Posterior vena cava (tissue), 2 donors: ENCODE data around the gene TYROBP. TPM values are rescaled to one million over a fixed set of nuclear protein-coding genes. Genes with fewer than 3 reads are reported as not detected.
"Not testable (repeated sequence)": the region's sequence is repeated elsewhere in the genome, so short reads cannot be mapped to it uniquely, and the experiment has no call there.

ENCODE experiments used
- DNase-seq: peaks from one replicate; pipeline ENCODE4 v3.0.0-alpha.2; 2020; ENCODE audit warnings: low spot score
- intact Hi-C, 2 donors: fragments of 100-400 bp; cut with DNase I; formaldehyde crosslinking; loops; one replicate each; pipeline versions ENCODE4 v1.14.1 to v1.14.2; 2022 to 2023
- total RNA-seq, 2 donors: library from RNA; stranded (reverse); fragmentation: NEBNext Ultra II Directional; extraction: Animal tissue kit (Norgen Biotek cat#: 25700); gene quantifications; one replicate each; pipeline ENCODE4 v1.2.1, GENCODE V29; 2021
- donor health status: DM: yes; HTN: yes; CAD: no.
- donor health status: DM: yes; HTN: yes; CAD: no.

TYROBP gene
- total RNA-seq, 2 donors from 2014 or later = 58.8 to 96.5 TPM

GRCh38 chr19:35904311-35905068, 3.6 kb downstream of the TYROBP start:
- DNase-seq = no peak
- intact Hi-C loops = no loop called here

- DNase-seq = peak; percentile 95
- intact Hi-C loops = no loop called here
Observed at GRCh38 chr19:35903550-35904179, 4.4 kb downstream of the TYROBP start.

DNA sequence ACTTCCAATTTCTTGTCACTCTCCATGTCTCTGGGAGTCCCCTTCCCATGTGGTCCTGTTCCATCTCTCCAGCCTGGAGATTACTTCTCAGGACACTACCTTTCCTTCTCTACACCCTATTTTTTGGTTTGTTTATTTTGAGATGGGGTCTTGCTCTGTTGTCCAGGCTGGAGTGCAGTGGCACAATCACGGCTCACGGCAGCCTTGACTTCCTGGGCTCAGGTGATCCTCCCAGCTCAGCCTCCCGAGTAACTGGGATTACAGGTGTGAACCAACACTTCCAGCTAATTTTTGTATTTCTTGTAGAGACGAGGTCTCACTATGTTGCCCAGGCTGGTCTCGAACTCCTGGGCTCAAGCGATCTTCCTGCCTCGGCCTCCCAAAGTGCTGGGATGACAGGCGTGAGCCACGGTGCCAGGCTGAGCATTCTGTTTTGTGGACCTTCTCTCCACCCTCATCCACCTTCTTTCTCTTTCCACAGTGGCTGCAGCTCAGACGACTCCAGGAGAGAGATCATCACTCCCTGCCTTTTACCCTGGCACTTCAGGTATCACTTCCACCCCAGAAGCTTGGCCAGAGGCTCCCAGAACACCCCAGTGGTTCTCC, 5.1 kb downstream of the TYROBP start:
- no peak for DNase-seq
- intact Hi-C loops = no loop called here

GRCh38 chr19:35901854-35902661, 6.0 kb downstream of the TYROBP start, which contains the start of gene HCST:
Gene HCST (plus strand): TSS chr19:35902529. CDS start chr19:35902594, 65 bp downstream.
- no peak for DNase-seq
- intact Hi-C loops = no loop called here

DNA sequence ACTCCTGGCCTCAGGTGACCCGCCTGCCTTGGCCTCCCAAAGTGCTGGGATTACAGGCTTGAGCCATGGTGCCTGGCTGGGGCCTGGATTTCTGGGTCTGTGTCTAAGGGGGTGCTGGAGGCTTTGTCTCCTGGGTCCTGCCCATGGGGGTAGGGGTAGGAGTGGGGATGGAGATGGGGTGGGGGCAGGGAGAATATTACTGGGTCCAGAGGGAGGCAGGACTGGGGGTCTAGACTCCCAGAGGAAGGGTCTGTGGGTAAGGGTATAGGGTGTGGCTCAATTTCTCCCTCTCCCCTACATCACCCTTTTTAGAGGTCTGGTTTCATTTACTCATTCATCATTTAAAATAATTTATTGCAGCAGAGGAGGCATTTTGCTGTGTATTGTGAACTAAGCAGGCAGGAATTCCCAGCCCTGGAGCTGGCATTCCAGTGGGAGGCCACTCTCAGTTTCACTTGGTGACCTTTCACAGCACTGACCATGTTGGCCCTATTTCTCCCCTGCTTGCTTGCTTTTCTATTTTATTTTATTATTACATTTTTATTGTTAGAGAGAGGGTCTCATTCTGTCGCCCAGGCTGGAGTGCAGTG, 6.9 kb downstream of the TYROBP start:
- no peak for DNase-seq
- intact Hi-C loops = no loop called here

DNA sequence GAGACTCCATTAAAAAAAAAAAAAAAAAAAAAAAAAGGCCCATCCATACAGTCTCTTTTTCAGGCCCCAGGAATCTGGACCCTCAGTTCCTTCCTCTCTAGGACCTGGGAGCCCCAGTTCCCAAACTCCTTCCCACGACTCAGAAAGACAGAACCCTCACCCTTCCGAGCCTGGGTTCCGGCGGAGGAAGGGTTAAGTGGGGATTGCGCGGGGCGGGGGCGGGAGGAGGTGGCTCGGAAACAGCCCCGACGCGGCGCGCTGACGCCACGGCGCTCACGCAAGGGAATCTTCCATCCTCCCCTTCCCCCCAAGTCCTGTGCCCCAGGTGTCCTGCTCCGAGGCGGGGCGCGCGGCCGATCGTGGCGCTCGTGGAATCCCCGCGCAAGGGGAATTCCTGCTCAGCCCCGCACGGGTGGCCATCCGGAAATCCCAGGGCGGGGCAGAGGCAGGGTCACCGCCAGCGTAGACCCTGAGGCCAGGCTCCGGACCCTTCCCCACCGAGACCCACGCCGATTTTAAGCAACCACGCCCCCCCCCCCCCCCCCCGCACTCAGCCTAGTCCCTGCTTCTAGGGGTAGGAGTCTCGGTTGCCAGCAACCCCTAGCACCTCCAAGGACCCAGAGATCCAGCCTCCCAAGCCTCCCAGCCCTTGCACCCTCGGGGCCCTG, 8.4 kb downstream of the TYROBP start:
- intact Hi-C loops = no loop called here
- peak; percentile 94 for DNase-seq

- no peak for DNase-seq
- intact Hi-C loops = no loop called here
Observed at GRCh38 chr19:35898499-35898809, 9.6 kb downstream of the TYROBP start.

- no peak for DNase-seq
- intact Hi-C loops = no loop called here
Observed at GRCh38 chr19:35897706-35898451, 10.2 kb downstream of the TYROBP start.

DNA sequence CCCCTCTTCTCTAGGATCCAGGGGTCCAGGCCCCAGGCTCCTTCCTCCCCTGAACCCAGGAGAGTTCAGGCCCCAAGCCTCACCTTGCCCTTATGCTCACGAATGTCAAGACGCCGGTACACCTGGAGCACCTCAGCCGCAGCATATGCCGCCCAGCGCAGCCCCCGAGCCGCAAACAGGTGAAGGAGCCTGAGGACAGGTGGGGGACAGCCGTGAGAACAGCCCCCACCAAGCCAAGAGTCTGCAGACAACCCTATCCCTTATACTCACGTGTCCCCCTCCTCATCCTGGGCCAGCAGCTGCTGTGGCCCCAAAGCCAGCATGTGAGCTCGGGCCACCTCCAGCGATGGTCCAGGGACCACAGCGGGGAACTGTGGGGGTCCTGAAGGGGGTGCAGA, 11.5 kb downstream of the TYROBP start:
- intact Hi-C loops = no loop called here
- no peak for DNase-seq

- intact Hi-C loops = no loop called here
- DNase-seq = no peak
Observed at GRCh38 chr19:35895911-35896642, 12.0 kb downstream of the TYROBP start.

- intact Hi-C loops = no loop called here
Observed at GRCh38 chr19:35894342-35894741, 13.8 kb downstream of the TYROBP start.

GRCh38 chr19:35891819-35892218, 16.3 kb downstream of the TYROBP start:
- intact Hi-C loops, DNase-seq: not testable (repeated sequence)

More at GRCh38 chr19:35894342-35894741, 13.8 kb downstream of the TYROBP start:
- no peak for DNase-seq

DNA sequence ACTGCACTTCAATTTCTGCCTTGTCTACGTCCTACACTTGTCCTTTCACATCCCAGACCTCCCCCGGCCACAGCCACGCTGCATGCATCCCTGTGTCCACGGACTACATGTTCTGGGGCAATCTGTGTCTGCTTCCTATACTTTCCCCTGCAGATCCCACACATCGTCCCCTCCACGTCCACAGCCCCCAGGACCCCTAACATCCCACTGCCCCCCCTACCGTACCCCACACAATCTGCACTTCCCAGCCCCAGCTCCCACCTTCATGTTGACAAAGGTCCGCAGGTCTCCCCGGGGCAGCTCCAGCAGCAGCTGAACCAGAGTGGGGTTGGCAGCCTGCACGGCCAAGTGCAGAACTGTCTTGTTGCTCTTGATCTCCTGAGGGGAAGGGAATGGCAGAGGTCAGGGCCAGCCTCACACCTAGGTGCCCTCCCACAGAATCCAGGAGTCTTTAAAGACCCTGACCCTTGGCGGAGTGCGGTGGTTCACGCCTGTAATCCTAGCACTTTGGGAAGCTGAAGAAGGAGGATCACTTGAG, 17.9 kb downstream of the TYROBP start:
- no peak for DNase-seq
- intact Hi-C loops = no loop called here

GRCh38 chr19:35889370-35890112, 18.6 kb downstream of the TYROBP start:
- DNase-seq = no peak
- intact Hi-C loops = loop anchor here in 1 of 2 donors (5.0 kb wide), 1 partner anchor 33 kb away; no protein-coding TSS in a partner anchor

DNA sequence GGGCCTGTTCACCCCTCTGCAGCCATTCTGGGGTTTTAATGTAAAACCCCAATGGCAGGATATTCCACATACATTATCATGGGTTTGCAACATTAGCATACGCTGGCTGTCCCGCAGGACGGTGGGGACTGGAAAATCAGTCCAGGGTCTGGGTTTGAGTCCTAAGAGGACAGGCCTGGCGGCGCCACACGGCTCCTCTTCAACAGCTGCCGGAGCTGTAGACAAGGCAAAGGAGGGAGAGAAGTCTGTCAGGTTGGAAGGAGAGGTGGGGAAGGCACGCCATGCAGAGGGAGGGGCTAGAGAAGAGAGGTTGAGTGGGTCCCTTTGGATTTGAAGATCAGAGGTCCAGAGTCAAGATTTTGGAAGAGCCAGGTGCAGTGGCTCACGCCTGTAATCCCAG, 19.7 kb downstream of the TYROBP start:
- intact Hi-C loops = loop anchor here in 1 of 2 donors (5.0 kb wide), 1 partner anchor 34 kb away; no protein-coding TSS in a partner anchor

DNA sequence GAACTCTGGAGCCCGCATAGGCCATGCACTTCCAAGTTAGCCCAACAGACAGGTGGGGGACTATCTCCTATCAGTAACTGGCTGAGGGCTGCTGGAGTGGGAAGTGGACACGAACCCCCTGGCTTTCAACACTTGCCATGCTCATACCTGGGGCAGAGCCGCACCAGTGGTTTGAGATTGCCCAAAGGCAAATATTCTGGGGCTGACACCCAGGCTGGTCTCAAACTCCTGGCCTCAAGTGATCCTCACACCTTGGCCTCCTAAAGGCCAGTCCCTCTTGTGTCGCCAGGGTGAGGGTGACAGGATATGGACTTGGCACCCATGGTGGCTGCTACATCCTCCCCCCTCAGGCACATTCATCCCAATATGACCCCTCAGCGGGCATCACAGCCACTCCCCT, 20.9 kb downstream of the TYROBP start:
- intact Hi-C loops = loop anchor here in 1 of 2 donors (5.0 kb wide), 1 partner anchor 35 kb away; no protein-coding TSS in a partner anchor
- DNase-seq = no peak

More for the DNA sequence above, 19.7 kb downstream of the TYROBP start:
- no peak for DNase-seq
